Measurements from ENCODE around the gene MRTFA.
A peak's percentile ranks its signal among the peaks of the same experiment; 100 is the strongest.
"Not testable (repeated sequence)": the region's sequence is repeated elsewhere in the genome, so short reads cannot be mapped to it uniquely, and the experiment has no call there.

MRTFA gene

GRCh38 chr22:40636380-40637182 is at the start of gene MRTFA:
TSS of gene MRTFA (minus strand) at chr22:40636719.
- no peaks in the 10 kb centered on the region for H3K27me3 ChIP-seq
- H3K4me2 ChIP-seq, result peak within 1 kb of the TSS; percentile 94
- H3K4me1 ChIP-seq, result peaks cover 42% of the 10 kb centered on the region
- H3K9me3 ChIP-seq, result no peaks in the 10 kb centered on the region
- no peak for TF ChIP-seq Cebpa-rat (IDR thresholded peaks at IDR 0.05)
- H4K20me1 ChIP-seq, result peaks cover 45% of the 10 kb centered on the region
- peak within 1 kb of the TSS; percentile 92 for H3K9ac ChIP-seq
- H3K36me3 ChIP-seq, result peaks cover 8% of the 10 kb centered on the region; the same call in 1 of the 2 replicates
- H3K4me3 ChIP-seq, result peak within 1 kb of the TSS; percentile 96
- H3K27ac ChIP-seq, result peak within 1 kb of the TSS; percentile 84

- no peak overlapping the region for H3K4me3 ChIP-seq
- H3K4me2 ChIP-seq, result no peak overlapping the region
- TF ChIP-seq Cebpa-rat (IDR thresholded peaks at IDR 0.05), result no peak
- H3K9ac ChIP-seq, result no peak overlapping the region
- H4K20me1 ChIP-seq, result no peaks in the 10 kb centered on the region
- no peaks in the 10 kb centered on the region for H3K27me3 ChIP-seq
- peaks cover 35% of the 10 kb centered on the region for H3K4me1 ChIP-seq
- H3K36me3 ChIP-seq, result no peaks in the 10 kb centered on the region
- H3K27ac ChIP-seq, result no peak overlapping the region
- H3K9me3 ChIP-seq, result no peaks in the 10 kb centered on the region
Measured at GRCh38 chr22:40685406-40685805, 48.9 kb upstream of the MRTFA start.

DNA sequence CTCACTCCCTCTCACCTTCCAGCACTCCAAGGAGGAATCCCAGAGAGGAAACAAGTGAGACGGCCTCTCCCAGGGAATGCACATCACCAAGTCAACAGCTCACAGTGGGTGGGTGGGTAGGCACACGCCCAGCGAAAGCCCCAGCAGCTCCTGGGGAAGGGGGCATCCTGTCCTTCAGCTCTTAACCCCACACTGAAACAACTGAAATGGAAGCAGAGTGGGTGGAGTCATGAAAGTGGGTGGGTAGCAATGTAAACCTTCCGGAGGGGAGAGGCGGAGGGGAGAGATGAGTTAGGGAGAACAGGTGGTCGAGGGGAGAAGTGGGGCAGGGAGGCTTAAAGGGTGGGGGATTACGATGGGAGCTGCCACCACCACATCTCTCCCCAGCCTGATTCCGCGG is 48.2 kb upstream of the MRTFA start:
- no peak overlapping the region for H3K4me3 ChIP-seq
- H3K9ac ChIP-seq, result no peak overlapping the region

GRCh38 chr22:40681451-40681850 is 44.9 kb upstream of the MRTFA start:
- Histone ChIP-seq H4K20me1 (no peaks in the 10 kb centered on the region), H3K27ac (no peak overlapping the region), H3K4me3 (no peak overlapping the region), H3K27me3 (no peaks in the 10 kb centered on the region), H3K9me3 (no peaks in the 10 kb centered on the region), H3K4me1 (peaks cover 43% of the 10 kb centered on the region), H3K4me2 (no peak overlapping the region), H3K36me3 (no peaks in the 10 kb centered on the region), H3K9ac (no peak overlapping the region)
- no peak for TF ChIP-seq Cebpa-rat (IDR thresholded peaks at IDR 0.05)

More for the DNA sequence above, 48.2 kb upstream of the MRTFA start:
- Histone ChIP-seq H3K27me3 (no peaks in the 10 kb centered on the region), H3K9me3 (no peaks in the 10 kb centered on the region), H3K4me1 (peaks cover 42% of the 10 kb centered on the region), H3K27ac (no peak overlapping the region), H4K20me1 (no peaks in the 10 kb centered on the region), H3K36me3 (no peaks in the 10 kb centered on the region), H3K4me2 (no peak overlapping the region)
- no peak for TF ChIP-seq Cebpa-rat (IDR thresholded peaks at IDR 0.05)

DNA sequence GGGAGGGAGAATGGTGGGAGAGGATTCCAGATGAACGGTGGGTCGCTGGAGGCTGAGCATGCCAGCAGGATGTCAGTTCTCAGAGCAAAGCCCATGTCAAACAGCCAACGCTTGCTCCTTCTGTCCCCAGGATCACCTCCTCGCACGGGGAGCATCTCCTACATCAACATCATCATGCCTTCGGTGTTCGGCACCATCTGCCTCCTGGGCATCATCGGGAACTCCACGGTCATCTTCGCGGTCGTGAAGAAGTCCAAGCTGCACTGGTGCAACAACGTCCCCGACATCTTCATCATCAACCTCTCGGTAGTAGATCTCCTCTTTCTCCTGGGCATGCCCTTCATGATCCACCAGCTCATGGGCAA is 44.3 kb upstream of the MRTFA start:
- peaks cover 43% of the 10 kb centered on the region for H3K4me1 ChIP-seq
- H4K20me1 ChIP-seq, result no peaks in the 10 kb centered on the region
- no peak overlapping the region for H3K27ac ChIP-seq
- H3K9ac ChIP-seq, result no peak overlapping the region
- no peak for TF ChIP-seq Cebpa-rat (IDR thresholded peaks at IDR 0.05)
- H3K36me3 ChIP-seq, result no peaks in the 10 kb centered on the region
- no peak overlapping the region for H3K4me2 ChIP-seq
- H3K4me3 ChIP-seq, result no peak overlapping the region
- no peaks in the 10 kb centered on the region for H3K27me3 ChIP-seq
- no peaks in the 10 kb centered on the region for H3K9me3 ChIP-seq

DNA sequence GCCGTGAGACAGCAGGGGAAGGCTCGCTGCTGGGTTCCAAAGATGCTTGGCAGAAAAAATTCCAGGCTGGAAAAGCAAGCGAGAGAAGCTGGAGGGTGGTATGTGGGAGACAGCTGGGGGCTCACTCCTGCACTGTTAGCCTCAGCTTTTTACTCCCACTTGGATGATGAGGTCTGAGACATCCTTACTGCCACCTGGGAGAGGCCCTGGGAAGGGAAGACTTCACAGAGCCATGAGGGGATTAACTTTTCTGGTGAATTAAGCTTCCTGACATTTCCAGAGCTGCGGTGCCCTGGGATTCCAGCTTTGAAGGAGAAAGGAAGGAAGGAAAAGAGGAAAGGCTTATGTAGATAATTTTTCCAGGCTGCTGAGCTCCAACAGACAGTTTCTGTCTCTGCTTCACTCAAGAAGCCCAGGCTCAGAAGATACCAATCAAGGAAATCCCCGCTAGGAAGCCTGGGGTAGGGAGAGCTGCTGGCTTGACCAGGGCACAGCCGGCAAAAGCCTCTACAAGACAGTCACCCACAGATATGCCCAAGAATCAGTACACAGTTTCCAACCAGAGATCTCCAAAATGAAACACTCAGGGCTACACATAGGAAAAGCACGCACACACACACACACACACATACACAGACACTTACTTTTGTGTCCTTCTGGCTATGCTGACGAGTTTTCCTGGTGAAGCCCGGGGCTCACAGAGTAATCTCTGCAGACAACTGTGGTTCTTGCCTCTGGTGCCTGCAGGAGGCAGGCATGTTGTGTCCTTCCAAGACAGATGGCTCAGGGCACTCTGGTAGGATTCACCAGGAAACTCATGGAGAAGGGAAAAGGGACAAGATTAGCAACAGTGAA is 43.7 kb upstream of the MRTFA start:
- Histone ChIP-seq H3K36me3 (no peaks in the 10 kb centered on the region), H3K9me3 (no peaks in the 10 kb centered on the region), H3K4me3 (no peak overlapping the region), H3K4me1 (peaks cover 43% of the 10 kb centered on the region), H3K4me2 (peak overlapping the region; percentile 17; the same call in 1 of the 2 replicates), H3K9ac (no peak overlapping the region), H4K20me1 (no peaks in the 10 kb centered on the region), H3K27me3 (no peaks in the 10 kb centered on the region), H3K27ac (no peak overlapping the region)
- TF ChIP-seq Cebpa-rat (IDR thresholded peaks at IDR 0.05), result no peak

GRCh38 chr22:40679249-40679963 is 42.9 kb upstream of the MRTFA start, which contains the start of gene MCHR1:
TSS of gene MCHR1 (plus strand) at chr22:40679484. CDS start at chr22:40679653, 169 bp downstream.
- H4K20me1 ChIP-seq, result no peaks in the 10 kb centered on the region
- no peak within 1 kb of the TSS for H3K27ac ChIP-seq
- H3K9ac ChIP-seq, result no peak within 1 kb of the TSS
- TF ChIP-seq Cebpa-rat (IDR thresholded peaks at IDR 0.05), result no peak
- no peaks in the 10 kb centered on the region for H3K9me3 ChIP-seq
- H3K36me3 ChIP-seq, result no peaks in the 10 kb centered on the region
- H3K4me1 ChIP-seq, result peaks cover 38% of the 10 kb centered on the region
- H3K4me3 ChIP-seq, result no peak within 1 kb of the TSS
- peak within 1 kb of the TSS; percentile 17; the same call in 1 of the 2 replicates for H3K4me2 ChIP-seq
- no peaks in the 10 kb centered on the region for H3K27me3 ChIP-seq

DNA sequence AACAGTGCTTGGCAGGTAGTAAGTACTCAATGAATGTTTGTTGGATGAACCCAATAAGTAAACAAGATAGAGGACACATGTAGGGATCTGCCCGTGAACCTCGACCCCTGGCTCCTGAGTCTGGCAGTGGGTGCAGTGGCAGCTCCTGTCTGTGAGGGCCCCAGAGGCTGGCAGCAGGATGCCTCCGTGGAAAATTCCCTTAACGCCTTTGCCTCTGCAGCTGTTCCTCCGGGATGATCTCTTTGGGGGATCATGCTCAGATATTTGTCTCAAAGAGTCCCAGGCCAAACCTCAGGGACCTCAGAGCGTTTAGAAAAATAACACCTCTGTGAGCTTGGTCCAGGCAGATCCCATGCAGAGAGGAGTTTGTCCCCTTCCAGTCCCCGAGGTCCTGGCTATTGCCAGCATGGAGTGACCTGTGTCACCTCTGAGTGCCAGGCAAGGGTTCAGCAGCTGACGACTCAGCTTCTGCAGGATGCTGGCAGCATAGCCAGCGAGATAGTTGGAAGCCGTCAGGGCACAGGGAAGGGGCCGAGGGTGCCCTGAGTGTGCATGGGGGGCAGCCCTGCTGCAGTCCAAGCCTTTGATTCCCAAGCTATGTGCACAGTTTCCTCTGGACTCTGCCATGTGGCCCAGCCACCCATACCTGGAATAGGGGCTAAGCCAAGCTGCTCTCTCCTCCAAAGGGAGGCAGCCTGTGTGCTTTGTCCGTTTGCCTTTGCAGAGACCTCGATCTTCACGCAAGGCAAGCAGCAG is 42.2 kb upstream of the MRTFA start:
- H3K9ac ChIP-seq, result no peak overlapping the region
- H4K20me1 ChIP-seq, result no peaks in the 10 kb centered on the region
- H3K4me2 ChIP-seq, result no peak overlapping the region
- no peaks in the 10 kb centered on the region for H3K36me3 ChIP-seq
- no peak overlapping the region for H3K4me3 ChIP-seq
- no peak for TF ChIP-seq Cebpa-rat (IDR thresholded peaks at IDR 0.05)
- no peaks in the 10 kb centered on the region for H3K9me3 ChIP-seq
- H3K27me3 ChIP-seq, result no peaks in the 10 kb centered on the region
- H3K27ac ChIP-seq, result no peak overlapping the region
- peaks cover 31% of the 10 kb centered on the region for H3K4me1 ChIP-seq

- Histone ChIP-seq H3K4me2 (no peak overlapping the region), H3K9ac (no peak overlapping the region), H4K20me1 (no peaks in the 10 kb centered on the region), H3K4me3 (no peak overlapping the region), H3K9me3 (no peaks in the 10 kb centered on the region), H3K27me3 (no peaks in the 10 kb centered on the region), H3K27ac (no peak overlapping the region), H3K4me1 (peaks cover 13% of the 10 kb centered on the region), H3K36me3 (no peaks in the 10 kb centered on the region)
- TF ChIP-seq Cebpa-rat (IDR thresholded peaks at IDR 0.05), result no peak
Measured at GRCh38 chr22:40676644-40677043, 40.1 kb upstream of the MRTFA start.

GRCh38 chr22:40676166-40676565 is 39.6 kb upstream of the MRTFA start:
- H3K4me3 ChIP-seq, H4K20me1 ChIP-seq, H3K9me3 ChIP-seq, H3K27ac ChIP-seq, H3K36me3 ChIP-seq, H3K27me3 ChIP-seq, H3K9ac ChIP-seq, H3K4me2 ChIP-seq: not testable (repeated sequence)
- peaks cover 13% of the 10 kb centered on the region for H3K4me1 ChIP-seq
